HG02763 (cell line): ENCODE measurements around the gene ADI1.
"Not testable (repeated sequence)": the region's sequence is repeated elsewhere in the genome, so short reads cannot be mapped to it uniquely, and the experiment has no call there.

ENCODE experiments used
- ATAC-seq: cut with Tn5 transposase; IDR thresholded peaks from one replicate; pipeline ENCODE4 v1.9.1; 2021; ENCODE audit warnings: mild to moderate bottlenecking, moderate library complexity; ENCODE audit not compliant: unreplicated experiment

ADI1 gene

GRCh38 chr2:3450385-3451010 is 68.8 kb downstream of the ADI1 start:
- no peak for ATAC-seq

- ATAC-seq, result no peak
Measured at GRCh38 chr2:3449936-3450335, 69.4 kb downstream of the ADI1 start.

GRCh38 chr2:3449086-3449485 is 70.2 kb downstream of the ADI1 start:
- ATAC-seq, result no peak

GRCh38 chr2:3448441-3448911 is 70.9 kb downstream of the ADI1 start:
- not testable (repeated sequence) for ATAC-seq

GRCh38 chr2:3447789-3448317 is 71.5 kb downstream of the ADI1 start:
- no peak for ATAC-seq
